ENCODE data around the gene STEAP4.

The STEAP4 gene

DNA sequence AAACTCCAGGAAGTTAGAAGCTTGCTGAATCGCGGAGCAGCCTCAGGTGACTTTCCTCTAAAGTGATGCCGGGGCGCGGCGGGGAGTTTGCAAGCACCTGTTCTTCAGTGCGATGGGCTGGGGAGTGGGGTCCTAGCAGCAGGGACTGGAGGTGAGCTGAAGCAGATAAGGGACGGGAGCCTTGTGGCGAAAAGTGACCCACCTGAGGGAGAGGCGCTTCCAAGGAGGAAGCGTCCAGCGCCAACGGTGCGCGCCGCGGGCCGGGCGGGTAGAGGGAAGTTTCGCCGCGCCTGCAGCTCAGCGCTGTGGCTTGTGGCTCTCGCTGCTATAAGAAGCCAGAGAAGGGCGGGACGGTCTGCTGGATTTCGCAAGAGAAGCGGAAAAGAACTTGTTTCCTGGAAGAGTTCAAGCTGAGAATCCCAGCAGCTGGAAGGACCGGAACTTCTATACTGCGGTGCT lies at the start of gene STEAP4:
Gene STEAP4 (minus strand): TSS at position 305 of the 459 bp plus-strand sequence. CDS start 22,625 bp downstream, outside the sequence.
- DNase-seq: no peak

DNA sequence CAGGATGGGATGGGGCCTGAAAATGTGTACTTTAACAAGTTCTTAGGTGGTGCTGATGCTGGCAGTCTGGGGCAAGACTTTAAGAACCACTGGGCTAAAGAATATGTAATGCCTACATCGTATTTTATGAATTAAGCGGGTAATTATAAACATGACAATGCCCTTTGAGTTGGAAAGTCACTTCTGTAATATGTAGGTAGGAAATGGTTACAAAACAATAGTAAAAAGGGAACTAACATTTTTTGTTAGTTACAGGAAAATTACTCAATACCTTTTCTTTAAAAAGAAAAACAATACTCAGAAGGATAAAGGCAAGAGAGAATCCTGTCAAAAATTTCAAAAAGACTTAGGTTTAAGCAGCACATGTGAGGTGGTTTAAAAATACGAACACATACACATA lies 48.3 kb upstream of the STEAP4 start:
- no peak for DNase-seq

DNA sequence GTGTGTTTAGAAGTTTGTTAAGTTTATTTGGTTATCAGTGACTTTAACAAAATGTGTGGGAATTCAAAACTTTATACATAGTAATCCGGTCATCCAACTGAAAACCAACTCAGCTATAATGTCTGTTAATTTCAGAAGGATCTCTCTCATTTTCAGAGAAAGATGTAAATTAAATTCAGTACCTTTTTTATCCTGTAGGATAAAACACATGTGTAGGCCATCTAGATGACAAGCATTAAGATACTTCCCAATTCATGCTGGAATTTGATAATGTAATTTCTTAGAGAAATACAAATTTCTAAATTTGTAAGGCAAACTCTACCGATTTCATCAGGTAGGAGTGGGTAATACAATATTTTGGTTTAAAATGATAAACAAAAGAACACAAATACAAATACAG lies 43.4 kb upstream of the STEAP4 start:
- no peak for DNase-seq

DNA sequence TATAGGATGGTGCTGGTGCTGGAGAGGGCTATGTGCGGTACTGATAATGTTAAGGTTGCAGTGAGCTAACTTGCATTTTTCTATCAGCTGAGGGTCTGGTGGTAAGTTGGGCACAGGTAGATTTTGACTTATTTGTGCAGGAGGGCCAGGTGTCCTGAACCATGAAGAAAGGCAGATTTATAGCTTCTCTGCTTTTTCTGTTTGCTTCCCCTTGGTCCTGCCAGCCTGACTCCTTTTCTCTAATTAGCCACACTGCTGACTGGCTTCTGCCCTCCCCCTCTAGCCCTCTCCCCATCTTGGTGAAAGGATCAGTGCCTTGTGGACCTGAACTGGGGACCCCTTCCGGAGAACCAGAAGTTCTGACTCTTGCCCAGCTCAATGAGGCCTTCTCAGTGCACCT lies 40.8 kb upstream of the STEAP4 start:
- no peak for DNase-seq

GRCh38 chr7:88347090-88347489 lies 40.4 kb upstream of the STEAP4 start:
- DNase-seq: no peak

DNA sequence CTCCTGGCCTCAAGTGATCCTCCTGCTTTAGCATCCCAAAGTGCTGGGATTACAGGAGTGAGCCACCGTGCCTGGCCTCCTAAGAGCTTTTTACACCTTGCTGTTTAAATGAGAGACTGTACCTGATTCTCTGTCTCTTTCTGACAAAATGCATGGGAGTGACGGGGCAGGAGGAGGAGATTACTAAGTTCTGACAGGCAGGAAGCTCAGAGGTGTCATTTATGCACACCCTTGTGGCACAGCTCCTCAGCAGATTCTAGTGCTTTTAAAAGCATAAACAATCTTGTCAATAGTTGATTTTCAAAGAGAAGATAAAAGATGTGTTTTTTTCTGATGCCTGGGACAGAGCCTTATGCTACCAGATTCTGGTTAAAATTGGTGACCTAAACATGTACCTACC lies 39.7 kb upstream of the STEAP4 start:
- DNase-seq: no peak

DNA sequence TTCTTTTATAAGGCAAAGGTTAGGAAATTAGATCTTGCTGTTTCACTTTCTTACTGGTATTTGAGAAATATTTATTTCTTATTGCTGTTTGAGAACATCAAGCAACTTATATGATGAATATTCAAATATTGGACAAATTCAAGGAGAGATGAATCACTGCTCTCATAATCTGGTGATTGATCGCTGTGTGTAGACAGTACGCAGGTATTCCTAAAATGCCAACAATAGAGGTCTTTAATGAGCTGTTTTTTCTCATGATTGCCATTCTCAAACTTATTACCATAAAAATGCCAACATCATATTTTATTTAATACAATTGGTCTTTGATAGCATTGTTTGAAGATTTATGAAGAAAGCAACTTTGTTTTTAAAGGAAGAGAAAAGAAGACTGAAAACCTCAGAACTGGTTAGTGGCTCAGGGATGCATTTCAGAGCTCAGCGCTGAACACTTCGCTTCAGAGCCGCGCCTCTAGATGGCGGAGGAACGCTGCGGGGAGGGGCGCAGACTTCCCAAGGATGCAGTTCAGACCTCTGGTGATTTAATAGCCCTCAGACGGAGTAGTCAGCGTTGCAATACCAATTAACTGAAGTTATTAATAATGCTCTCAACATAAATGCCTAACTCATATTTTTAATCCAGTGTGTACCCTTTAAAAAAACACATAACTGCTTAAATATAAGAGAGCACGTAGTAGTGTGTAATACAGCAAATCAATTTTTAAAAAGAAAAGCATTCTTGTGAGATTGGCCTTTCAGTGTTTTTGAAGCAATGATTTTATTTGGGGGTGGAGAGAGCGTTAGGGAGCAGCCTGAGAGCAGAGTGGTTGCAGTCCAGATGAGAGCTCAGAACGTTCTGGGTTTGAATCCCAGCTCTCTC lies 38.5 kb upstream of the STEAP4 start:
- no peak for DNase-seq

- DNase-seq: no peak
These were observed 37.6 kb upstream of the STEAP4 start for GRCh38 chr7:88344271-88344670.

DNA sequence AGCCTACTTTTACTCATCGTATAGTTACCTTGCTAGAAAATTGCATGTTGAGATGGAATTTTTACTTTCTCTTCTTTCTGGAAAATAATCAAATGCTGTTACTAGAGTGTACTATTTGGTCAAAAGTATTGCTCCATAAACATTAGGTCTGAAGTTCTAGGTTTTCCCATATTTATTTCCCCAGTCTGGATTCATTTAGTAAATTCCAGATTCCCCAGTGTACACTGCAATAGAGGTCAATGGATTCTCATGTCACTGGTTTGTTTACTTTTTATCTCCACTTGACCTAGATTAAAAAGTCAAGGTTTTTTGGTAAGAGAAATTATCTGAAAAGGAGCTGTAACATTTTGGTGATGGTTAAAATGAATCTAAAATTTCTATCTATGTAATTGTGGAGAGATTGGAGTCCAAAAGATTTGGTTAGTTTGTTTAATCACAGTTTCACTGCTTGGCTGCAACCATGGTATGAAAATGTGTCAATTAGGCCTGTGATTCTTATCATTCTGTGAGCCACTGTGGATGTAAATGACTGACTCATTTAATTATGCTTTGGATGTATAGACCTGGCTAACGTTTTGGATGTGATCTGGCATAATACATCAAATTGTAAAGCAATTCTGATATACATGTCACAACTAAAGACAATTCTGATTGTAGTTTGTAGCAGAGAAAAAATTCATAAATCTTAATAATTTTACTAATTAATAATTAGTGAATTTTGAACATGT lies 32.7 kb upstream of the STEAP4 start:
- DNase-seq: no peak

GRCh38 chr7:88338503-88338902 lies 31.8 kb upstream of the STEAP4 start:
- no peak for DNase-seq

DNA sequence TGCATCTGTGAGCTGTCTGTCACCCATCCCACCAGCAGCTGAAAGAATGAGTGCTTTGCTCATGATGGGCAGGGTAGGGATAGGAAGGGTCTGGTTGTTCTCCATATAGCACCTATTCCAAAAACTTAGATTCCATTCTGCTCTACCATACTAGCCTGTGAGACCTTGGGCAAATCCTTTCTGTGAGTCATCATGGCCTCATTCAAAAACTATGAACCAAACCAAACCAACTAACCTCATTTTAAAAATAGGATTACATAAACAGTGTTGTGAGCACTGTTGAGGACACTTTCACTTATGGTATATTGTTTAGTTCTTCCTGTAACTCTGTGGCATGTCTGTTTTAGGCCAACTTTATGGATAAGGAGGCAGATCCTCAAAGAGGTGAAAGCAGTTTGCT lies 30.9 kb upstream of the STEAP4 start:
- DNase-seq: no peak

GRCh38 chr7:88331322-88331721 lies 24.6 kb upstream of the STEAP4 start:
- DNase-seq: no peak

- no peak for DNase-seq
These were observed 23.1 kb upstream of the STEAP4 start for GRCh38 chr7:88329532-88330463.

- no peak for DNase-seq
These were observed 22.1 kb upstream of the STEAP4 start for GRCh38 chr7:88328787-88329186.

GRCh38 chr7:88324699-88325098 lies 18.0 kb upstream of the STEAP4 start:
- no peak for DNase-seq

DNA sequence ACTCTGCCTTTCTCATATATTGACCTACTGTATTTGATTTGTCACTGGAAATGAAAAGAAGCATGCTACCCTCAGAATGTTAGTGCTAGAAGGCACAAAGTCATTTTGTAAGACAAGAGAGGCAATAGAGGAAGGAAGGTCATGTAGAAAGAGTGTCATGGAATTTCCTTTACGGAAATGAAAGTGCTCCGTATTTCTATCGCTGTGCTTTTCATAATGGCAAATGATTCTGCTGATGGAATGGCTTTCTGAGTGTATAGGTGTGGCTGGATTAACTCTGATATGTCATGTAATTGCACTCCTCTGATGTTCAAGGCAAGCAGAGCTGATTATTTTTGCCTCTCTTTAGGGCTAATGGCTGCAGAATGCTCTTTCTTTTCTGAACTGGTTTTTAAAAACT lies 15.5 kb upstream of the STEAP4 start:
- no peak for DNase-seq

GRCh38 chr7:88321694-88322093 lies 15.0 kb upstream of the STEAP4 start:
- no peak for DNase-seq

DNA sequence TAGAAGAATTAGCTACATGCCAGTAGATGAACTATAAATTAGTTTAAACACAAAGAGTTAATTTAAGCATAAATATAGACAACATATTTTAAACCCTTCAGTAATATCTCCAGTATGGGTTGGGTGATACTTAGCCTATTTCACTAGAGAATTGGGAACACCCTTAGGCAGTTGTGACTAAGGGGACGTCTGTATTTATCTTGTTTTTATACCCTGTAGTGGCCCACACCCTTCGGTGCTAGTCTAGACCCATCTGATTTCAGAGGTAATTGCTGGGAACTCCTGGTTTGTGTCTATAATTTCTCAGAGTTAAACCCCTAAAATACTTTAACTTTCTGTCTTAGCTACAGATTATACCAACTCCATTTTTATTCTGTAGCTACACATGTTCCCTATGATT lies 11.5 kb upstream of the STEAP4 start:
- no peak for DNase-seq

GRCh38 chr7:88317422-88317821 lies 10.7 kb upstream of the STEAP4 start:
- no peak for DNase-seq

DNA sequence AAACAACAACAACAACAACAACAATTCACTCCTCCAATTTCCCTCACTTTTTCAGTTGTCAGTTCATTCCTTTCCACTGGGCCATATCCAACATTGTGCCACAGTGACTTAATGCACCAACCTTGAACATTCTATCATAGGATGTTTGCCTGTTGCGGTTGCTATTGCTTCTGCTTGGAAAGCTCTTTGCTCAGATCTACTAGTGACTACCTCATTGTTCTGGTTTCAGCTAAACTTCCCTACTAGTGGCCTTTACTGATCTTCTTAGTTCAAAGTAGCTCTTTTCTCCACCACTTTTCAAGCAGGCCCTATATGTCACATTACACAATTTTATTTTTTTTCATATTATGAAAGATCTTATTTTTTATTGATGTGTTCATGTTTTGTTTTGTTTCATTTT lies 9.8 kb upstream of the STEAP4 start:
- DNase-seq: no peak

- DNase-seq: no peak
These were observed 8.8 kb upstream of the STEAP4 start for GRCh38 chr7:88315522-88315921.

- DNase-seq: no peak
These were observed 7.4 kb upstream of the STEAP4 start for GRCh38 chr7:88314061-88314491.

DNA sequence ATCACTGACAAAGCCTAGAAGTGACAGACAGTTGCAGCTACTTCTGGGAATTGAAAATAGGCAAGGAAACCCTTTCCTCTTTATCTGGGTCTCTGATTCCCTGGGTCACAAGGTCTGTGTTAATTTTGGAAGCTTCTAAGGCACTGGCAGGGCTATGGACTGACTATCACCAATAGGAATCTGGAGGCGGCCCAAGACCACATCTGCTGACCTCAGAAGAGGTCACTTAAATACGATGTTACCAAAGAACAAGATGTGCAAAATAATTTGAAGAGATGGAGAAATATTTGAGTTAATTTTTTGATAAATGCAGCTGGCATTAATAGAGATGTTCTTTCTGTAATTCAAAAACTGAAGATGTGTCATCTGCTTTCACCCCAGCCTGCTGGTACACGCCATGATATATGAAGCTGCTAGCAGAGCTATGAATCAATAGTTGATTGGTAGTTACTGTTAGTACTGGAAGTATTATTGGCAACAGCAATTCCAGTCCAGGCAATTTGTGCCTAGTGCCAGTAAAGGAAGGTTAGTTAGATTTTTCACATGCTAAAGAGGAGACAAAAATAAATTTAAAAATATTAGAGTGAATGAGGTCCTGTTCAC lies 5.5 kb upstream of the STEAP4 start:
- no peak for DNase-seq
